ENCODE measurements around the gene ZMAT3. TPM values are rescaled to one million over a fixed set of nuclear protein-coding genes. Genes with fewer than 3 reads are reported as not detected.

Gene ZMAT3
- total and polyA plus RNA-seq, 4 donors: 1.9 to 5.4 (median 2.8) TPM

- no peaks in the 10 kb centered on the region for H3K36me3 ChIP-seq (ENCODE audit: control insufficient read depth in 4 of 4, insufficient read depth in 3 of 4, low read depth in 1 of 4, low read length in 3 of 4)
- WGBS: 97% methylated on average over 2 of the region's 2 CpGs
- no peak for DNase-seq (ENCODE audit: low spot score)
- no peak overlapping the region for H3K9ac ChIP-seq (ENCODE audit: low read depth in 1 of 2, low read length in 2 of 2)
- H3K27me3 ChIP-seq (ENCODE audit: control insufficient read depth in 4 of 4, insufficient read depth in 4 of 4, low read length in 3 of 4): no peaks in the 10 kb centered on the region
- H3K9me3 ChIP-seq (ENCODE audit: control insufficient read depth in 4 of 4, low read length in 3 of 4): no peaks in the 10 kb centered on the region
- H3K4me3 ChIP-seq (ENCODE audit: low read depth in 1 of 3, low read length in 3 of 3): no peak overlapping the region
- no peak overlapping the region for H3K27ac ChIP-seq (ENCODE audit: low read depth in 1 of 2, low read length in 2 of 2)
- TF ChIP-seq NR2F2 (IDR thresholded peaks at IDR 0.05) (no peak), FOXA1 (IDR thresholded peaks at IDR 0.05) (no peak), JUND (IDR thresholded peaks at IDR 0.05) (no peak), RXRA (IDR thresholded peaks at IDR 0.05) (no peak), YY1 (IDR thresholded peaks at IDR 0.05) (no peak), FOXA2 (IDR thresholded peaks at IDR 0.05) (no peak), EGR1 (IDR thresholded peaks at IDR 0.05; ENCODE audit: low read depth in 2 of 2) (no peak), SP1 (IDR thresholded peaks at IDR 0.05) (no peak), MAX (IDR thresholded peaks at IDR 0.05) (no peak), HNF4G (IDR thresholded peaks at IDR 0.05) (no peak), CTCF (IDR thresholded peaks at IDR 0.05; ENCODE audit: low read depth, low read length, missing input control) (no peak)
- TF ChIP-seq, protein P1, sequence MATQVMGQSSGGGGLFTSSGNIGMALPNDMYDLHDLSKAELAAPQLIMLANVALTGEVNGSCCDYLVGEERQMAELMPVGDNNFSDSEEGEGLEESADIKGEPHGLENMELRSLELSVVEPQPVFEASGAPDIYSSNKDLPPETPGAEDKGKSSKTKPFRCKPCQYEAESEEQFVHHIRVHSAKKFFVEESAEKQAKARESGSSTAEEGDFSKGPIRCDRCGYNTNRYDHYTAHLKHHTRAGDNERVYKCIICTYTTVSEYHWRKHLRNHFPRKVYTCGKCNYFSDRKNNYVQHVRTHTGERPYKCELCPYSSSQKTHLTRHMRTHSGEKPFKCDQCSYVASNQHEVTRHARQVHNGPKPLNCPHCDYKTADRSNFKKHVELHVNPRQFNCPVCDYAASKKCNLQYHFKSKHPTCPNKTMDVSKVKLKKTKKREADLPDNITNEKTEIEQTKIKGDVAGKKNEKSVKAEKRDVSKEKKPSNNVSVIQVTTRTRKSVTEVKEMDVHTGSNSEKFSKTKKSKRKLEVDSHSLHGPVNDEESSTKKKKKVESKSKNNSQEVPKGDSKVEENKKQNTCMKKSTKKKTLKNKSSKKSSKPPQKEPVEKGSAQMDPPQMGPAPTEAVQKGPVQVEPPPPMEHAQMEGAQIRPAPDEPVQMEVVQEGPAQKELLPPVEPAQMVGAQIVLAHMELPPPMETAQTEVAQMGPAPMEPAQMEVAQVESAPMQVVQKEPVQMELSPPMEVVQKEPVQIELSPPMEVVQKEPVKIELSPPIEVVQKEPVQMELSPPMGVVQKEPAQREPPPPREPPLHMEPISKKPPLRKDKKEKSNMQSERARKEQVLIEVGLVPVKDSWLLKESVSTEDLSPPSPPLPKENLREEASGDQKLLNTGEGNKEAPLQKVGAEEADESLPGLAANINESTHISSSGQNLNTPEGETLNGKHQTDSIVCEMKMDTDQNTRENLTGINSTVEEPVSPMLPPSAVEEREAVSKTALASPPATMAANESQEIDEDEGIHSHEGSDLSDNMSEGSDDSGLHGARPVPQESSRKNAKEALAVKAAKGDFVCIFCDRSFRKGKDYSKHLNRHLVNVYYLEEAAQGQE (IDR thresholded peaks at IDR 0.05): no peak
- no peaks in the 10 kb centered on the region for H3K4me1 ChIP-seq (ENCODE audit: control insufficient read depth in 4 of 4, insufficient read depth in 4 of 4, low read length in 3 of 4)
These were observed 75.2 kb downstream of the ZMAT3 start for GRCh38 chr3:178996399-178996798.

GRCh38 chr3:178990293-178990692, 81.3 kb downstream of the ZMAT3 start:
- TF ChIP-seq, protein P1 (IDR thresholded peaks at IDR 0.05): no peak
- no peak for TF ChIP-seq YY1 (IDR thresholded peaks at IDR 0.05)
- no peak for TF ChIP-seq HNF4G (IDR thresholded peaks at IDR 0.05)
- TF ChIP-seq NR2F2 (IDR thresholded peaks at IDR 0.05): no peak
- TF ChIP-seq ATF3 (IDR thresholded peaks at IDR 0.05): no peak
- no peak for TF ChIP-seq SP1 (IDR thresholded peaks at IDR 0.05)
- no peak for TF ChIP-seq CTCF (IDR thresholded peaks at IDR 0.05; ENCODE audit: low read depth, low read length, missing input control)
- TF ChIP-seq FOXA2 (IDR thresholded peaks at IDR 0.05): no peak
- TF ChIP-seq JUND (IDR thresholded peaks at IDR 0.05): no peak
- no peak for TF ChIP-seq EGR1 (IDR thresholded peaks at IDR 0.05; ENCODE audit: low read depth in 2 of 2)
- TF ChIP-seq TAF1 (conservative IDR thresholded peaks at IDR 0.05): no peak
- no peak for TF ChIP-seq RAD21 (IDR thresholded peaks at IDR 0.05)
- no peak for TF ChIP-seq FOXA1 (IDR thresholded peaks at IDR 0.05)
- no peak for TF ChIP-seq HNF4A (conservative IDR thresholded peaks at IDR 0.05)
- TF ChIP-seq MAX (IDR thresholded peaks at IDR 0.05): no peak
- TF ChIP-seq RXRA (IDR thresholded peaks at IDR 0.05): no peak
- H3K9me3 ChIP-seq (ENCODE audit: control insufficient read depth in 4 of 4, low read length in 3 of 4): peaks cover 13 to 35% (median 26%) of the 10 kb centered on the region in 4 donors
- peaks cover 0 to 5% (median 0%) of the 10 kb centered on the region in 4 donors for H3K36me3 ChIP-seq (ENCODE audit: control insufficient read depth in 4 of 4, insufficient read depth in 3 of 4, low read depth in 1 of 4, low read length in 3 of 4)
- no peaks in the 10 kb centered on the region for H3K27me3 ChIP-seq (ENCODE audit: control insufficient read depth in 4 of 4, insufficient read depth in 4 of 4, low read length in 3 of 4)
- no peak overlapping the region for H3K27ac ChIP-seq (ENCODE audit: low read depth in 1 of 2, low read length in 2 of 2)
- 89% methylated on average over 3 of the region's 3 CpGs for WGBS
- peak overlapping the region in 1 of 3 donors; percentile 29 for H3K4me3 ChIP-seq (ENCODE audit: low read depth in 1 of 3, low read length in 3 of 3)
- no peak overlapping the region for H3K9ac ChIP-seq (ENCODE audit: low read depth in 1 of 2, low read length in 2 of 2)
- no peaks in the 10 kb centered on the region for H3K4me1 ChIP-seq (ENCODE audit: control insufficient read depth in 4 of 4, insufficient read depth in 4 of 4, low read length in 3 of 4)
- no peak for DNase-seq (ENCODE audit: low spot score)

All from liver (tissue), 9 donors.